Prostate gland (tissue), 2 donors: ENCODE measurements around the gene POLD3. TPM values are rescaled to one million over a fixed set of nuclear protein-coding genes. Genes with fewer than 3 reads are reported as not detected.

ENCODE experiments used
- DNase-seq: peaks from one replicate; pipeline ENCODE4 v3.0.0-alpha.2; 2019; ENCODE audit warnings: low spot score
- H3K27ac ChIP-seq, 2 donors: fragments of 200-600 bp; sonication (generic); 2 replicates each; pipeline ENCODE4 v1.5.1; 2017 to 2019
- H3K27me3 ChIP-seq: fragments of 200-600 bp; sonication (generic); replicated peaks from 2 replicates; pipeline ENCODE4 v1.5.1; 2019; ENCODE audit not compliant: insufficient read depth
- H3K36me3 ChIP-seq, 2 donors: fragments of 200-600 bp; sonication (generic); 1 replicate in 1 of 2; 2 replicates in 1 of 2; pipeline versions ENCODE4 v1.5.1 to v1.8.1; 2017 to 2019
- H3K4me1 ChIP-seq: fragments of 200-600 bp; sonication (generic); replicated peaks from 2 replicates; pipeline ENCODE4 v1.5.1; 2019
- H3K4me3 ChIP-seq, 2 donors: fragments of 200-600 bp; sonication (generic); 2 replicates each; pipeline ENCODE4 v1.5.1; 2017 to 2019
- H3K9me3 ChIP-seq: fragments of 200-600 bp; sonication (generic); 2 replicates; pipeline ENCODE4 v1.5.1; 2017
- POLR2A ChIP-seq: fragments of 450-650 bp; IDR thresholded peaks from one replicate; pipeline ENCODE4 v1.6.1; 2016; ENCODE audit warnings: antibody characterized with exemption, mild to moderate bottlenecking
- POLR2AphosphoS5 ChIP-seq: sonication (generic); formaldehyde crosslinking; IDR thresholded peaks from one replicate; pipeline ENCODE4 v1.6.1; 2017; ENCODE audit warnings: antibody characterized with exemption
- WGBS: methylation state at CpG from one replicate; pipeline ENCODE4 v1.1.5; 2018; 5-methylcytosine and 5-hydroxymethylcytosine counted together
- intact Hi-C: fragments of 100-400 bp; cut with DNase I; formaldehyde crosslinking; loops from one replicate; pipeline ENCODE4 v1.14.2; 2022
- small RNA-seq, 2 donors: library from RNA; depleted of rRNA; stranded (forward); fragments of <200 nt; gene quantifications; one replicate each; pipeline ENCODE3, GENCODE V24; 2016
- total RNA-seq, 2 donors: library from RNA; depleted of rRNA; stranded (reverse); fragments of >200 nt; gene quantifications; one replicate each; pipeline ENCODE4 v1.1.0, GENCODE V29; 2016
- TF ChIP-seq, protein P1 (sequence below), 4 experiments: fragments of 200-600 bp in 2 of 4; fragments of 450-650 bp in 2 of 4; sonication (generic) in 2 of 4; IDR thresholded peaks; 1 replicate in 3 of 4; 2 replicates in 1 of 4; pipeline ENCODE4 v1.5.1; 2016 to 2019; ENCODE audit warnings: antibody characterized with exemption in 4 of 4, mild to moderate bottlenecking in 2 of 4, moderate library complexity in 2 of 4

Gene POLD3
- total RNA-seq, 2 donors from 2014 or later = 9.0 to 11.8 TPM

DNA sequence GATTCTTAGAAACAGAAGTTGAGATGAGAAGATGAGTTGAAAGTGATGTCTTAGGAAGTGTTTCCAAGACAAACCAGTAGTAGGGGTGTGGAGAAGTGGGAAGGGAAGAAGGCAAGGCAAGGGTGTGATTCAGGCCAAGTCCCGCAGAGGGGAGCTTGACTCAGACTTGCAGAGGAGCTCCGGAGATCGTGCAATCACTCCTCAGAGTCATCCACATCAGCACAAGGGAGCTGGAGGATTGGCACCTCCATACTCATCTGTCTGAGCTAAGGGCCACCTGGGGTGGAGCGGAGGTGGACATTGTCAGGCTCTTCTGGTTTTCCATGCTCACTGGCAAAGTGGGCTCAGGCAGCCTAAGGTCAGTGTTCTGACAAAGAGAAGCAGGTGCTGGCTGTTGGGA is 94.4 kb downstream of the POLD3 start:
- H3K27me3 ChIP-seq = no peaks in the 10 kb centered on the region
- H3K4me1 ChIP-seq = peaks cover 10% of the 10 kb centered on the region
- DNase-seq = no peak
- H3K27ac ChIP-seq = no peak overlapping the region
- H3K4me3 ChIP-seq = no peak overlapping the region
- 91% methylated on average over 4 of the region's 4 CpGs for WGBS
- H3K9me3 ChIP-seq = no peaks in the 10 kb centered on the region
- H3K36me3 ChIP-seq = no peaks in the 10 kb centered on the region
- intact Hi-C loops = no loop called here
- TF ChIP-seq, protein P1, sequence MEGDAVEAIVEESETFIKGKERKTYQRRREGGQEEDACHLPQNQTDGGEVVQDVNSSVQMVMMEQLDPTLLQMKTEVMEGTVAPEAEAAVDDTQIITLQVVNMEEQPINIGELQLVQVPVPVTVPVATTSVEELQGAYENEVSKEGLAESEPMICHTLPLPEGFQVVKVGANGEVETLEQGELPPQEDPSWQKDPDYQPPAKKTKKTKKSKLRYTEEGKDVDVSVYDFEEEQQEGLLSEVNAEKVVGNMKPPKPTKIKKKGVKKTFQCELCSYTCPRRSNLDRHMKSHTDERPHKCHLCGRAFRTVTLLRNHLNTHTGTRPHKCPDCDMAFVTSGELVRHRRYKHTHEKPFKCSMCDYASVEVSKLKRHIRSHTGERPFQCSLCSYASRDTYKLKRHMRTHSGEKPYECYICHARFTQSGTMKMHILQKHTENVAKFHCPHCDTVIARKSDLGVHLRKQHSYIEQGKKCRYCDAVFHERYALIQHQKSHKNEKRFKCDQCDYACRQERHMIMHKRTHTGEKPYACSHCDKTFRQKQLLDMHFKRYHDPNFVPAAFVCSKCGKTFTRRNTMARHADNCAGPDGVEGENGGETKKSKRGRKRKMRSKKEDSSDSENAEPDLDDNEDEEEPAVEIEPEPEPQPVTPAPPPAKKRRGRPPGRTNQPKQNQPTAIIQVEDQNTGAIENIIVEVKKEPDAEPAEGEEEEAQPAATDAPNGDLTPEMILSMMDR (IDR thresholded peaks at IDR 0.05) = no peak
- no peak for TF ChIP-seq POLR2A
- TF ChIP-seq POLR2AphosphoS5 = no peak

DNA sequence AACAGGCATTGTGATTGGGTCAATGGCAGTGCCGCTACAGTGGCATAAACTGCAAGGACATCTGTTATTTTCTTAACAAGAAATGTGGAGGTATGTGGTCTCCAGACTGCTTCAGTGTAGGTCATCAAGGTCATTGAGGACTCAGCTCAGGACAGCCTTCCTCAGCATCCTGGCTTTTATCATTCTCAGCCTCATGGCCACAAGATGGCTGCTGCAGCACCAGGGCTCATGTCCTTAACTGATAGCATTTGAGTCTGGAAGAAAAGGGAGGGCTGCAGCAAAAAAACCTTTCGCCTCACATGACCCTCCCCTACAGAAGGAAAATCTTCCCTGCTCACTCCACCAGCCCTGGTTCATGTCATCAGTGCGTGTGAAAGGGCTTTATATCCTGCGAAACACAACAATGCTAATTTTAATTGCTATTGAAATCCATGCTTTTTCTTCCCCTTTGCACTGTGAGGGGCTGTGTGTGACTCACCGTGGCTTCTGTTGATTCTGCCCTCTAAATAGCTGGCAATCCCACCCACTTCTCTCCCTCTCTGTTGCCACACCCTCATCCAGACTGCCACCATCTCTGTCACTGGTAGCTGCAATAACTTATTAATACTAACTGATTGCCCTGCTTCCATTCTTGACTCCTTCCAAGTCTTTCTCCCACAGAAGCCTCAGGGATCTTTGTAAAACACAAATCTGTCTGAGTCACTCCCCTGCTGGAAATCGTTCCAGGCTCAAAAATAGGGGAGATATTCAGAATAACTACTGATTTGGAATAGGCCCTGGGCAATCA is 95.0 kb downstream of the POLD3 start:
- no peak for TF ChIP-seq POLR2AphosphoS5
- TF ChIP-seq, protein P1 (IDR thresholded peaks at IDR 0.05) = no peak
- TF ChIP-seq POLR2A = no peak
- Histone ChIP-seq H3K27me3 (no peaks in the 10 kb centered on the region), H3K4me3 (no peak overlapping the region), H3K9me3 (no peaks in the 10 kb centered on the region), H3K36me3 (no peaks in the 10 kb centered on the region), H3K4me1 (peaks cover 3% of the 10 kb centered on the region), H3K27ac (no peak overlapping the region)
- whole genome bisulfite sequencing = 78% methylated on average over 6 of the region's 6 CpGs
- intact Hi-C loops = no loop called here
- DNase-seq = no peak

DNA sequence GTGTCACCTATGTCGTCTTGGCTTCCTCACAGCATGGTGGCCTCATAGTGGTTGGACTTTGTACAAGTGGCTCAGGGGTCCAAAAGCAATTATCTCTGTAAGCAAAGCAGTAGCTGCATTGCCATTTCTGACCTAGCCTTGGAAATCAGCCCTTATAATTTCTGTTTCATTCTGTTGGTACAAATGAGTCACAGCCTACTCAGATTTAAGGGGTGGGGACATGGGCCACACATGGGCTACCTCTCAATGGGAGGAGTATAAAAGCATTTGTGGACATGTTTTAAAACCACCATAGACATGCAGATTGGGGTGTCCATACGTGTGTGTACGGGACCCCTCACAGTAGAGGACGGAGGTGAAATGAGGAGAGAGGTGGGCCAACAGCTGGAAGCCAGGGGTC is 97.3 kb downstream of the POLD3 start:
- no peaks in the 10 kb centered on the region for H3K4me1 ChIP-seq
- intact Hi-C loops = loop anchor here (5.0 kb wide), 2 partner anchors 38 to 47 kb away; no protein-coding TSS in a partner anchor
- WGBS = 94% methylated on average over 4 of the region's 4 CpGs

DNA sequence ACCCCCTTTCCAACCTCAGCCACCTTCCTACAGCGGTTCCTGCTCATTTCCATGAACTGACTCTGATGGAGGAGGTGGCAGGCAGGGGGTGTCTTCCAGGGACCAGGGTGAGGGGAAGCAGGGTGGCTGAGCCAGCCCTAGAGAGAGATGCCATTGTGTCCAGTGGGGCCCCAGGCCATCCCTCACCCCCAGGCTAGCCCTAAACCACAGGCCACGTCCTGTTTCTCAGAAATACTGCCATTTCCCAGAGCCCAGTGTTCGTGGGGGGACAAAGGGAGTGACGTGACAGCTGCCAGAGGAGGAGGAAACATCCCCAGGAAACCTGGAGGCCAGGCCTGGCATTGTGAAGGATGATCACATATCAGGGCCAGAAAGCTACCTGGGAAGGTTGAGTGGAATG is 99.4 kb downstream of the POLD3 start:
- intact Hi-C loops = loop anchor here (5.0 kb wide), 2 partner anchors 36 to 49 kb away; no protein-coding TSS in a partner anchor
- H3K9me3 ChIP-seq = no peaks in the 10 kb centered on the region
- DNase-seq = no peak
- TF ChIP-seq, protein P1 (IDR thresholded peaks at IDR 0.05) = no peak
- TF ChIP-seq POLR2AphosphoS5 = no peak
- no peak for TF ChIP-seq POLR2A
- 67% methylated on average over 4 of the region's 4 CpGs for WGBS
- H3K27ac ChIP-seq = no peak overlapping the region
- H3K4me1 ChIP-seq = no peaks in the 10 kb centered on the region
- H3K4me3 ChIP-seq = no peak overlapping the region
- no peaks in the 10 kb centered on the region for H3K27me3 ChIP-seq
- no peaks in the 10 kb centered on the region for H3K36me3 ChIP-seq

More for the DNA sequence above, 97.3 kb downstream of the POLD3 start:
- Histone ChIP-seq H3K27ac (no peak overlapping the region), H3K9me3 (no peaks in the 10 kb centered on the region), H3K4me3 (no peak overlapping the region), H3K27me3 (no peaks in the 10 kb centered on the region), H3K36me3 (no peaks in the 10 kb centered on the region)
- TF ChIP-seq, protein P1 (IDR thresholded peaks at IDR 0.05) = no peak
- no peak for TF ChIP-seq POLR2AphosphoS5
- TF ChIP-seq POLR2A = no peak
- DNase-seq = no peak

Small RNA genes within 50 kb of the gene (small RNA-seq; reads per million reads assigned to genes)
- gene RANP3 (0 reads per million in 2 donors), gene RN7SKP297 (0 reads per million in 2 donors)

Other genes starting within 250 kb of the POLD3 start
- 1 to 10 TPM; 3.6 to 4.3 TPM for gene PGM2L1, start 194.1 kb upstream of the POLD3 start, total RNA-seq
- 10 to 100 TPM in 1 of 2 donors, 1 to 10 TPM in 1; 8.2 to 10.7 TPM for gene KCNE3, start 125.0 kb upstream of the POLD3 start, total RNA-seq
- gene LIPT2, start 98.9 kb upstream of the POLD3 start, total RNA-seq = 10 to 100 TPM; 17.5 to 25.4 TPM
- 1 to 10 TPM in 1 of 2 donors, under 1 TPM in 1; 0.09 to 9.1 TPM for gene CHRDL2, start 138.8 kb downstream of the POLD3 start, total RNA-seq
- 10 to 100 TPM; 19.7 to 21.2 TPM for gene RNF169, start 156.3 kb downstream of the POLD3 start, total RNA-seq